ENCODE data around the gene BRAT1.

- TF ChIP-seq POLR2AphosphoS5 (IDR thresholded peaks at IDR 0.05; ENCODE audit: borderline replicate concordance, low read depth, low read length) (no peak), EZH2 (IDR thresholded peaks at IDR 0.05) (no peak)
These were observed 38.3 kb downstream of the BRAT1 start for GRCh38 chr7:2517026-2517425.
